GM10266 (cell line): ENCODE measurements around the gene TLCD1.

Experiments
- DNase-seq: peaks from one replicate; pipeline ENCODE4 v3.0.0; 2012; ENCODE audit errors: extremely low spot score
- TF ChIP-seq, protein P1 (sequence below): IDR thresholded peaks from 2 replicates; pipeline ENCODE4 v1.5.1; 2012; ENCODE audit warnings: mild to moderate bottlenecking, low read depth; ENCODE audit not compliant: control insufficient read depth, insufficient read depth; ENCODE audit errors: missing control alignments

Gene TLCD1

GRCh38 chr17:28700830-28701492, 25.1 kb downstream of the TLCD1 start:
- TF ChIP-seq, protein P1, sequence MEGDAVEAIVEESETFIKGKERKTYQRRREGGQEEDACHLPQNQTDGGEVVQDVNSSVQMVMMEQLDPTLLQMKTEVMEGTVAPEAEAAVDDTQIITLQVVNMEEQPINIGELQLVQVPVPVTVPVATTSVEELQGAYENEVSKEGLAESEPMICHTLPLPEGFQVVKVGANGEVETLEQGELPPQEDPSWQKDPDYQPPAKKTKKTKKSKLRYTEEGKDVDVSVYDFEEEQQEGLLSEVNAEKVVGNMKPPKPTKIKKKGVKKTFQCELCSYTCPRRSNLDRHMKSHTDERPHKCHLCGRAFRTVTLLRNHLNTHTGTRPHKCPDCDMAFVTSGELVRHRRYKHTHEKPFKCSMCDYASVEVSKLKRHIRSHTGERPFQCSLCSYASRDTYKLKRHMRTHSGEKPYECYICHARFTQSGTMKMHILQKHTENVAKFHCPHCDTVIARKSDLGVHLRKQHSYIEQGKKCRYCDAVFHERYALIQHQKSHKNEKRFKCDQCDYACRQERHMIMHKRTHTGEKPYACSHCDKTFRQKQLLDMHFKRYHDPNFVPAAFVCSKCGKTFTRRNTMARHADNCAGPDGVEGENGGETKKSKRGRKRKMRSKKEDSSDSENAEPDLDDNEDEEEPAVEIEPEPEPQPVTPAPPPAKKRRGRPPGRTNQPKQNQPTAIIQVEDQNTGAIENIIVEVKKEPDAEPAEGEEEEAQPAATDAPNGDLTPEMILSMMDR, result no peak
- DNase-seq, result no peak

DNA sequence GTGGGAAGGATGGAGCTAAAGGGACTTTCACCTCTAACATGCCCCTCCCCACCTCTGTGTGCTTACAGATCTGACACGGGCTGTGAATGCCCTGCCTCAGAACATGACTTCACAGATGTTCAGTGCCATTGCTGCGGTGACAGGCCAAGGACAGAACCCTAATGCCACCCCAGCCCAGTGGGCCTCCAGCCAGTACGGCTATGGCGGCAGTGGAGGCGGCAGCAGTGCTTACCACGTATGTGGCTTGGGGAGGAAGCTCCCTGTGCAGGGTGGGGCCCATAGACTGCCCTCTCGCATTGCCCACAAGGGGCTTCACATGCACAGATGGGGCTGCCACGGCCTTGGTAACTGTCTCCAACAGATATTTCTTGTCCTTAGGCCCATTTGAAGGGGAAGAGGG, 25.8 kb downstream of the TLCD1 start:
- TF ChIP-seq, protein P1, result no peak
- DNase-seq, result no peak

GRCh38 chr17:28698253-28698941, 27.6 kb downstream of the TLCD1 start:
- TF ChIP-seq, protein P1, result no peak
- no peak for DNase-seq

DNA sequence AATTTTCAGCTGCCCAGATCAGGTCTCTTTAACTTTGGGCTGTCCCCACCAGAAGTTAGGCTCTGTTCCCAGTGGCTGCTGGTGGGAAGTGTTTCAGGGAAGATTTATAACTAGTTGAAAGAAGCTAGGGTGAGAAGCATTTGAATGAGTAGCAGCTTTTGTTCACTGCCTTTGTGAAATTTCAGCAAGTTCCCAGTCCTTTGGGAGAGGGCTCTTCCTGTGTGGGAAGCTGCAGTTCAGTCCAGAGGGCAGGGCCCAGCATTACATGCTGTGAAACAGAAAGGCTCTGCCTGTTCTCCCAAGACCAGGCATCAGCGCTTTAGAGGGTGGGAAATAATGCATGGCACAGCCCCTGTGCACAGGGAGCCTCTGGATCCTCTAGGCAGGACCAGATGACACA, 32.2 kb downstream of the TLCD1 start:
- no peak for DNase-seq
- TF ChIP-seq, protein P1, result no peak

- TF ChIP-seq, protein P1, result no peak
- no peak for DNase-seq
These were observed 37.0 kb downstream of the TLCD1 start for GRCh38 chr17:28689011-28689410.

DNA sequence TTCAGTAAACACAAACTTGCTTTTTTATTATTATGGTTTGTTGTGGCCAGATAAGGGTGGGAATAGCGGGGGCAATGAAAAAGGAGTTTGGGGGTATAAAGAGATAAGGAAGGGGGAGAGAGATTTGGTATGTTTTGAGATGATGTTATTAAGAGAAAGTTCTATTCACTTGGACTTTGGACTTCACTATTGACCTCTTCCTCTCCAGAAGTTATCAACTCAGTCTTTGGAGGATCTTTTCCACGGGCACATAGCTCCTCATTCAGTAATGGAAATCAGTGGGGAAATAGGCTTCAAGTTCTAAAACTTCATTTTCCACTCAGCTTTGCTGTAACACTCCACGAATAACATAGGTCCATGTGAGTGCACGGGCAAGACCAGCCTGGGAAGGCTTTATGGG, 37.6 kb downstream of the TLCD1 start:
- TF ChIP-seq, protein P1, result no peak
- DNase-seq, result no peak

- DNase-seq, result no peak
- TF ChIP-seq, protein P1, result no peak
These were observed 39.7 kb downstream of the TLCD1 start for GRCh38 chr17:28686296-28686695.
